Adrenal gland (tissue), 12 donors: ENCODE measurements around the gene GPR101. TPM values are rescaled to one million over a fixed set of nuclear protein-coding genes. Genes with fewer than 3 reads are reported as not detected.
A peak's percentile ranks its signal among the peaks of the same experiment; 100 is the strongest.

Source experiments
- DNase-seq, 7 donors: peaks; one replicate each; pipeline ENCODE4 v3.0.0-alpha.2; 2019 to 2020
- H3K27ac ChIP-seq, 5 donors: fragments of 200-600 bp; sonication (generic) in 4 of 5; 1 replicate in 3 of 5; 2 replicates in 2 of 5; pipeline versions ENCODE4 v1.5.1 to v1.8.0; 2016 to 2020; ENCODE audit warnings: mild to moderate bottlenecking in 1 of 5
- H3K27me3 ChIP-seq: fragments of 200-600 bp; 2 replicates; pipeline ENCODE4 v1.8.0; 2021
- H3K36me3 ChIP-seq, 2 donors: fragments of 200-600 bp; replicated peaks in 1 of 2; 1 replicate in 1 of 2; 2 replicates in 1 of 2; pipeline versions ENCODE4 v1.5.1 to v1.8.0; 2018 to 2022
- H3K4me1 ChIP-seq, 2 donors: fragments of 200-600 bp; replicated peaks in 1 of 2; 1 replicate in 1 of 2; 2 replicates in 1 of 2; pipeline versions ENCODE4 v1.5.1 to v1.8.0; 2018 to 2021
- H3K4me3 ChIP-seq, 4 donors: fragments of 200-600 bp; sonication (generic) in 3 of 4; one replicate each; pipeline ENCODE4 v1.5.1; 2016 to 2018
- H3K9me3 ChIP-seq, 3 donors: fragments of 200-600 bp; sonication (generic) in 1 of 3; replicated peaks in 1 of 3; 1 replicate in 2 of 3; 2 replicates in 1 of 3; pipeline versions ENCODE4 v1.5.1 to v1.8.0; 2016 to 2021
- POLR2A ChIP-seq, 2 donors: fragments of 450-650 bp; IDR thresholded peaks; one replicate each; pipeline ENCODE4 v1.6.1; 2017; ENCODE audit warnings: antibody characterized with exemption in 2 of 2, mild to moderate bottlenecking in 2 of 2, moderate library complexity in 1 of 2
- WGBS, 4 donors: extraction: QIAGEN DNeasy Blood & Tissue Kit in 2 of 4; methylation state at CpG; one replicate each; pipeline versions ENCODE4 v1.1.5 to v1.1.7; 2013 to 2017; 5-methylcytosine and 5-hydroxymethylcytosine counted together
- intact Hi-C, 2 donors: fragments of 100-400 bp; cut with DNase I; formaldehyde crosslinking; loops; one replicate each; pipeline versions ENCODE4 v1.14.1 to v1.15.0; 2022 to 2023
- polyA plus RNA-seq, 3 donors: library from polyadenylated mRNA; stranded (reverse); fragments of 200-250 nt in 2 of 3; fragments of 350-450 nt in 1 of 3; fragmentation: Illumina TruSeq in 1 of 3; extraction: RNeasy Lipid Tissue Mini Kit (QIAGEN cat#74804) in 1 of 3; gene quantifications; one replicate each; pipeline ENCODE4 v1.2.3, GENCODE V29; 2013 to 2014
- total RNA-seq, 9 donors: library from RNA; depleted of rRNA in 4 of 9; stranded (reverse); fragments of >200 nt in 4 of 9; fragments of 120-200 nt in 1 of 9; fragmentation: NEBNext Ultra II Directional in 1 of 9; extraction: Animal tissue kit (Norgen Biotek cat#: 25700) in 1 of 9; gene quantifications; one replicate each; pipeline versions ENCODE4 v1.1.0 to v1.2.4, GENCODE V29; 2013 to 2023
- TF ChIP-seq, protein P1 (sequence below), 6 experiments: fragments of 450-650 bp in 4 of 6; fragments of 200-600 bp in 2 of 6; sonication (generic) in 1 of 6; IDR thresholded peaks; 1 replicate in 5 of 6; 2 replicates in 1 of 6; pipeline versions ENCODE4 v1.5.1 to v1.8.0; 2016 to 2021; ENCODE audit warnings: antibody characterized with exemption in 6 of 6, mild to moderate bottlenecking in 2 of 6, moderate library complexity in 1 of 6
- donor health status: healthy with polysubstance abuse.
- donor health status: Bipolar disorder and iron deficiency.
- donor health status: DM: yes; HTN: yes; CAD: no.
- donor health status: DM: no; HTN: no; CAD: no.
- donor health status: DM: no; HTN: no; CAD: no.
- donor health status: DM: yes; HTN: yes; CAD: no.

Gene GPR101
- total and polyA plus RNA-seq, 12 donors, result not detected

DNA sequence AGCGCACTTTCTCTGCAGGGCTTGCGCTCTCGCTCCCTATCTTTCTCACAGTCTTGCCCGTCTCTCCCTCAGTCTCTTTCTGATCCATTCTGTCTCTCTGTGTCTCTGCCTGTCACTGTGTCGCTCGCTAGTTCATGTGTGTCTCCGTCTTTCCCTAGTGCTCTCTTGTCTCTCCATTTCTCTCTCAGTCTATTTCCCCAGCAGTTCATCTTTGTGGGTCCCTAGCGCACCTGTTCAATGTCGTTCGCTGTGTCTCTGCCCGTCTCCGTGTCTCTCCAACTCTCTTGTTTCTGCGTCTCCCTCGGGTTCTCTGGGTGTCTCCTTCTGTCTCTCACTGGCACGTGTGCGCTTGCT, 1.5 kb downstream of the GPR101 start:
- intact Hi-C loops, result no loop called here
- WGBS, 4 donors, result 4 to 34% (median 18%) methylated on average over 16 of the region's 16 CpGs
- TF ChIP-seq, protein P1, sequence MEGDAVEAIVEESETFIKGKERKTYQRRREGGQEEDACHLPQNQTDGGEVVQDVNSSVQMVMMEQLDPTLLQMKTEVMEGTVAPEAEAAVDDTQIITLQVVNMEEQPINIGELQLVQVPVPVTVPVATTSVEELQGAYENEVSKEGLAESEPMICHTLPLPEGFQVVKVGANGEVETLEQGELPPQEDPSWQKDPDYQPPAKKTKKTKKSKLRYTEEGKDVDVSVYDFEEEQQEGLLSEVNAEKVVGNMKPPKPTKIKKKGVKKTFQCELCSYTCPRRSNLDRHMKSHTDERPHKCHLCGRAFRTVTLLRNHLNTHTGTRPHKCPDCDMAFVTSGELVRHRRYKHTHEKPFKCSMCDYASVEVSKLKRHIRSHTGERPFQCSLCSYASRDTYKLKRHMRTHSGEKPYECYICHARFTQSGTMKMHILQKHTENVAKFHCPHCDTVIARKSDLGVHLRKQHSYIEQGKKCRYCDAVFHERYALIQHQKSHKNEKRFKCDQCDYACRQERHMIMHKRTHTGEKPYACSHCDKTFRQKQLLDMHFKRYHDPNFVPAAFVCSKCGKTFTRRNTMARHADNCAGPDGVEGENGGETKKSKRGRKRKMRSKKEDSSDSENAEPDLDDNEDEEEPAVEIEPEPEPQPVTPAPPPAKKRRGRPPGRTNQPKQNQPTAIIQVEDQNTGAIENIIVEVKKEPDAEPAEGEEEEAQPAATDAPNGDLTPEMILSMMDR (IDR thresholded peaks at IDR 0.05), result no peak
- TF ChIP-seq POLR2A (IDR thresholded peaks at IDR 0.05), result no peak

DNA sequence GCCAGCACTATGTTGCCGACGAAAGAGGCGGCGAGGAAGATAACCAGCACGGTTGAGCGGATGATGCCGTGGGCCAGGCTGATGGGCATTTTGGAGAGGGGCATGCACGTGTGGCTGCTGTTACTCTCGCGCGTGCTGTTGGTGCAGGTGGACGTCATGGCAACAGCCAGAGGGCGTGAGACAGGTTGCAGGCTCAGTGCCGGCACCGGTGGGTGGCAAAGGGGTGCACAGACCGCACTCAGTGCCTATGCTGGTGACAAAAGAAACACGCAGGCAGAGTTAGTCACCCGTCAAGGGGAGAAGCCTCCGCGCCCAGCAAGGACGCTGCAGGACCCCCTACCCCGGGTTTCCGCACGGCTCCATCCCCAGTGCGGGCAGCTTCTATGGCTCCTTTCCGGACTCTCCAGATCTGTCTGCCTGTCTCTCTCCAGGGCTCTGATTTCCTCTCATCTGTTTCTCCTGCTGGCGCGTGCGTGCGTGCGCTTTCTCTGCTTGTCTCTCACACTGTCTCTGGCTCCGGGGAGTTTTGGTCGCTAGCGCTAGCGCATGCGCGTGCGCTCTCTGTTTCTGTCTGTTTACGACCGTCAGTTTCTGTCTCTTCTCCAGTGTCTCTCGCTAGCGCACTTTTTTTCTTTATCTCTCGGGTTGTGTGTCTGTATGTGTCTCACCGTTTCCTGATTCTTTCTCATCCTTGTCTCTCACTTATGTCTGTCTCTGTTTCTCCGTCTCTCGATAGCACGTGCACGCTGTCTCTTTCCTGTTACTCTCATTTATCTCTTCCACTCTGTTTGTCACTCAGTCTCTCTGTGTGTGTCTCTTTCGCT, 2.1 kb downstream of the GPR101 start:
- Histone ChIP-seq H3K4me3 (peak overlapping the region in 1 of 4 donors; percentile 40), H3K36me3 (no peaks in the 10 kb centered on the region), H3K9me3 (no peaks in the 10 kb centered on the region), H3K4me1 (no peaks in the 10 kb centered on the region), H3K27ac (no peak overlapping the region), H3K27me3 (peaks cover 50% of the 10 kb centered on the region)
- 1 to 45% (median 19%) methylated on average over 28 to 49 of the region's 49 CpGs for WGBS, 4 donors
- intact Hi-C loops, result no loop called here
- peak in 5 of 7 donors; percentile 17 to 30 (median 22) for DNase-seq
- TF ChIP-seq POLR2A (IDR thresholded peaks at IDR 0.05), result no peak
- TF ChIP-seq, protein P1 (IDR thresholded peaks at IDR 0.05), result no peak

More for the DNA sequence above, 1.5 kb downstream of the GPR101 start:
- H3K27me3 ChIP-seq, result peaks cover 53% of the 10 kb centered on the region
- H3K9me3 ChIP-seq, result no peaks in the 10 kb centered on the region
- no peak for DNase-seq
- no peak overlapping the region for H3K27ac ChIP-seq
- H3K36me3 ChIP-seq, result no peaks in the 10 kb centered on the region
- H3K4me1 ChIP-seq, result no peaks in the 10 kb centered on the region
- H3K4me3 ChIP-seq, result peak overlapping the region in 1 of 4 donors; percentile 40

DNA sequence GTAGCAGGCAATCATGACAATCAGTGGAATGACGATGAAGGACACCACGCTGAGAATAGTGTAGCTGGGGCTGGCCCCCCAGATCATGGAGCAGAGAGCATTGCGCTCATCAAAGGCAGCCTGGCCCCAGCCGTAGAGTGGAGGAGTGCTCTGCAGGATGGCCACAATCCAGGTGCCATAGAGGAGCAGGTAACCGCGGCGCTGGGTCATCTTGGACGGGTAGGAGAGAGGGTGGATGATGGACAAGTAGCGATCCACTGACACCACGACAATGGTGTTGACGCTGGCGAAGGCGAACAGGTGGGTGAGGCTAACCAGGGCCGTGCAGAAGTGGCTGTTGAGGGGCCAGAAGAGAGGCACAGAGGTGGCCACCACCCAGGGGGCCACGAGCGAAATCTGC, 2.8 kb downstream of the GPR101 start:
- TF ChIP-seq, protein P1 (IDR thresholded peaks at IDR 0.05), result no peak
- no peak for TF ChIP-seq POLR2A (IDR thresholded peaks at IDR 0.05)
- 9 to 48% (median 38%) methylated on average over 16 of the region's 16 CpGs; no CpG with 5 or more reads in 1 of the 4 donors for WGBS, 4 donors
- Histone ChIP-seq H3K4me3 (no peak overlapping the region), H3K4me1 (no peaks in the 10 kb centered on the region), H3K27me3 (peaks cover 48% of the 10 kb centered on the region), H3K36me3 (no peaks in the 10 kb centered on the region), H3K27ac (no peak overlapping the region), H3K9me3 (no peaks in the 10 kb centered on the region)
- intact Hi-C loops, result no loop called here
- DNase-seq, result no peak

DNA sequence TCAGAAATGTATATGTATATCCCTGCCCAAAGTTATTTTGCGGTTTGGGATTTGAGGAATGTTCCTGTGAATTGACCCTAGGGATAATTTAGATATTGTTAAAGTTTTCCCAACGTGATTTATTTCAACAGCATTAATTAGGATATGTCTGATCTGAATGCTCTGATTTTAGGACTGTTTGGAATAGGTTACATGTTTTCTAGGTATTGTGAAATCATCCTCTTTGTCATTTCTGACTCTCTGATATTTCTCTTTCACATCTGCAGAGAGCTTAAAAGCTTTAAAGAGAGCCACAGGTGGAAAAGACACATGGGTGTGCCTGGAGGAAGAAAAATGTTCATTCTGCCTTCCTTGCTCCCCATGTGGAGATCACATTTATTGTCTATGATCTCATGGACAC, 5.1 kb downstream of the GPR101 start:
- Histone ChIP-seq H3K27ac (no peak overlapping the region), H3K36me3 (no peaks in the 10 kb centered on the region), H3K27me3 (peaks cover 41% of the 10 kb centered on the region), H3K9me3 (no peaks in the 10 kb centered on the region), H3K4me1 (no peaks in the 10 kb centered on the region), H3K4me3 (no peak overlapping the region)
- intact Hi-C loops, result no loop called here
- WGBS, 4 donors, result 34 to 61% (median 51%) methylated on average over 2 of the region's 2 CpGs
- TF ChIP-seq, protein P1 (IDR thresholded peaks at IDR 0.05), result no peak
- TF ChIP-seq POLR2A (IDR thresholded peaks at IDR 0.05), result no peak
- no peak for DNase-seq
